ENCODE measurements around the gene VARS2.
A peak's percentile ranks its signal among the peaks of the same experiment; 100 is the strongest.
"Not testable (repeated sequence)": the region's sequence is repeated elsewhere in the genome, so short reads cannot be mapped to it uniquely, and the experiment has no call there.

The VARS2 gene

DNA sequence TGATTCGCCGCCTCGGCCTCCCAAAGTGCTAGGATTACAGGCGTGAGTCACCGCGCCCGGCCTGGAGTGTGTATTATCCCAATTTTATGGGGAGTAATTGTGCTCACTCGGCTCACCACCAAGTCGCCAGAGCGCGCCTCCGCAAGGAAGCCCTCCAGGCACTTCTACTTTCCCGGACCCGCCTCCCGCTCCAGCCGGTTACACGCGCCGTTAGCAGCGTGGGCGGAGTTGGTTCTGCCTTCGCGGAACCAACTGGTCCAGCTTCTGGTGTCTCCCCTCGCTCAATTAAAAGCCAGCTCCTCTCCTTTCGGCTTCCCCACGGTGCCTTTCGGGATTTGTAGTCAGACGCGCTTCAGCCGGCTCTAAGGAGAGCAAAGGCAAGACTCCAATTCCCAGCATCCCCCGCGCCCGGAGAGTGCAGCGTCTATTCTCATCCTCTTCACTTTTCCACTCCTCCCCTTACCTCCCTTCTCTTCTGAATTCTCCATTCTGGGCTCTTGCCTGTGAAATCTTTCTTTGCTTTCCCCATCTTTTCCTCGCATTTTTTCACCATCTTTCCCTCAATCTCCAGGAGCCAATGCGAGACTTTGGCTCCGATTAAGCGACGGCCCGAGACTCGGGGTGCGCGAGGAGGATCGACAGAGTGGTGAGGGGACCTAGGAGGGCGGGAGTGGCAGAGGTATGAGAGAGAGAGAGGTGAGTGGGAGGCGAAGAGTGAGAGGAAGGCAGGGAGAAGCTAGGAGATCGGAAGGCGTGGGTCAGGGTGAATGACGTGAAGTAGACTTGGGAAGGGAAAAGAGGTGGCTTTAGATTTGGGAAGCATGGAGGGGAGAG is 6.1 kb upstream of the VARS2 start, which contains the start of gene GTF2H4:
Gene GTF2H4, plus strand, starts transcription at position 450 of the 834 bp plus-strand sequence.
- TF ChIP-seq, protein P1, sequence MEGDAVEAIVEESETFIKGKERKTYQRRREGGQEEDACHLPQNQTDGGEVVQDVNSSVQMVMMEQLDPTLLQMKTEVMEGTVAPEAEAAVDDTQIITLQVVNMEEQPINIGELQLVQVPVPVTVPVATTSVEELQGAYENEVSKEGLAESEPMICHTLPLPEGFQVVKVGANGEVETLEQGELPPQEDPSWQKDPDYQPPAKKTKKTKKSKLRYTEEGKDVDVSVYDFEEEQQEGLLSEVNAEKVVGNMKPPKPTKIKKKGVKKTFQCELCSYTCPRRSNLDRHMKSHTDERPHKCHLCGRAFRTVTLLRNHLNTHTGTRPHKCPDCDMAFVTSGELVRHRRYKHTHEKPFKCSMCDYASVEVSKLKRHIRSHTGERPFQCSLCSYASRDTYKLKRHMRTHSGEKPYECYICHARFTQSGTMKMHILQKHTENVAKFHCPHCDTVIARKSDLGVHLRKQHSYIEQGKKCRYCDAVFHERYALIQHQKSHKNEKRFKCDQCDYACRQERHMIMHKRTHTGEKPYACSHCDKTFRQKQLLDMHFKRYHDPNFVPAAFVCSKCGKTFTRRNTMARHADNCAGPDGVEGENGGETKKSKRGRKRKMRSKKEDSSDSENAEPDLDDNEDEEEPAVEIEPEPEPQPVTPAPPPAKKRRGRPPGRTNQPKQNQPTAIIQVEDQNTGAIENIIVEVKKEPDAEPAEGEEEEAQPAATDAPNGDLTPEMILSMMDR (IDR thresholded peaks at IDR 0.05) = no peak
- Histone ChIP-seq H3K9ac (peak within 1 kb of the TSS; percentile 47), H3K4me1 (no peaks in the 10 kb centered on the region), H3K27me3 (ENCODE audit: control insufficient read depth, insufficient read depth, low read length) (no peaks in the 10 kb centered on the region), H3K36me3 (ENCODE audit: control insufficient read depth, insufficient read depth, low read length) (no peaks in the 10 kb centered on the region), H3K27ac (peak within 1 kb of the TSS; percentile 64), H2AFZ (peak within 1 kb of the TSS; percentile 95), H3K4me2 (ENCODE audit: low read length) (peak within 1 kb of the TSS; percentile 69), H3K4me3 (ENCODE audit: low read depth, low read length) (peak within 1 kb of the TSS; percentile 92), H3K79me2 (peaks cover 5% of the 10 kb centered on the region), H3K9me3 (ENCODE audit: control insufficient read depth, low read length) (no peaks in the 10 kb centered on the region)

DNA sequence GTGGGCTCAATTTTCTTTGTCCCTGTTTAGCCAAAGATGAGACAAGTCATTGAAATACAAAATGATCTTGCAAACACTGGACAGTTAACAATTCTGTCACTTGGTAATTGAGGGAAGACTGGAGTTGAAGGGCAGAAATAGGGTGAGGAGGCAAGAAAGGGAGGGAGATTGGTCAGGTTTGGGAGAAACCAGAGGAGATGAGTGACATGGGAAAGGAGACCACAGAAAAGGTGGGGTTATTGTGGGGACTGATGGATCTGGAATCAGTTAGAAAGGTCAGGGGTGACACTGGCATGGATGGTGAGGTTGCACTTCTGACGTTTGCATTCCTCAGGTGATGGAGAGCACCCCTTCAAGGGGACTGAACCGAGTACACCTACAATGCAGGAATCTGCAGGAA is 5.3 kb upstream of the VARS2 start:
- H3K79me2 ChIP-seq = peaks cover 5% of the 10 kb centered on the region
- peaks cover 3% of the 10 kb centered on the region for H3K4me1 ChIP-seq
- no peaks in the 10 kb centered on the region for H3K36me3 ChIP-seq (ENCODE audit: control insufficient read depth, insufficient read depth, low read length)
- peak overlapping the region; percentile 69 for H3K4me2 ChIP-seq (ENCODE audit: low read length)
- no peaks in the 10 kb centered on the region for H3K9me3 ChIP-seq (ENCODE audit: control insufficient read depth, low read length)
- H3K4me3 ChIP-seq (ENCODE audit: low read depth, low read length) = peak overlapping the region; percentile 92
- H3K9ac ChIP-seq = no peak overlapping the region
- H3K27ac ChIP-seq = no peak overlapping the region
- peak overlapping the region; percentile 95 for H2AFZ ChIP-seq
- TF ChIP-seq, protein P1 (IDR thresholded peaks at IDR 0.05) = no peak
- H3K27me3 ChIP-seq (ENCODE audit: control insufficient read depth, insufficient read depth, low read length) = no peaks in the 10 kb centered on the region

DNA sequence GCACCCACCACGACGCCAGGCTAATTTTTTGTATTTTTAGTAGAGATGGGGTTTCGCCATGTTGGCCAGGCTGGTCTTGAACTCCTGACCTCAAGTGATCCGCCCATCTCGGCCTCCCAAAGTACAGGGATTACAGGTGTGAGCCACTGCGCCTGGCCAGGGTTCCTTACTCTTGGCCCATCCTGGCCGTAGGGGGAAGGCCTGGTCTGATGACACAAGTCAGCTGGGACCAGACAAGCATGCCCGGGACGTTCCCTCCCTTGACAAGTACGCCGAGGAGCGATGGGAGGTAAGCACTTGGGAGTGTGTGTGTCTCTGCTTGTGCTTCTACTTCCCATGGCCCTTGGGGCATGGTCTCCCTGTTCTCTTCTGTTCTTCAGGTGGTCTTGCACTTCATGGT is 3.6 kb upstream of the VARS2 start:
- not testable (repeated sequence) for H3K4me2 ChIP-seq (ENCODE audit: low read length); H3K4me3 ChIP-seq (ENCODE audit: low read depth, low read length); H3K9ac ChIP-seq

DNA sequence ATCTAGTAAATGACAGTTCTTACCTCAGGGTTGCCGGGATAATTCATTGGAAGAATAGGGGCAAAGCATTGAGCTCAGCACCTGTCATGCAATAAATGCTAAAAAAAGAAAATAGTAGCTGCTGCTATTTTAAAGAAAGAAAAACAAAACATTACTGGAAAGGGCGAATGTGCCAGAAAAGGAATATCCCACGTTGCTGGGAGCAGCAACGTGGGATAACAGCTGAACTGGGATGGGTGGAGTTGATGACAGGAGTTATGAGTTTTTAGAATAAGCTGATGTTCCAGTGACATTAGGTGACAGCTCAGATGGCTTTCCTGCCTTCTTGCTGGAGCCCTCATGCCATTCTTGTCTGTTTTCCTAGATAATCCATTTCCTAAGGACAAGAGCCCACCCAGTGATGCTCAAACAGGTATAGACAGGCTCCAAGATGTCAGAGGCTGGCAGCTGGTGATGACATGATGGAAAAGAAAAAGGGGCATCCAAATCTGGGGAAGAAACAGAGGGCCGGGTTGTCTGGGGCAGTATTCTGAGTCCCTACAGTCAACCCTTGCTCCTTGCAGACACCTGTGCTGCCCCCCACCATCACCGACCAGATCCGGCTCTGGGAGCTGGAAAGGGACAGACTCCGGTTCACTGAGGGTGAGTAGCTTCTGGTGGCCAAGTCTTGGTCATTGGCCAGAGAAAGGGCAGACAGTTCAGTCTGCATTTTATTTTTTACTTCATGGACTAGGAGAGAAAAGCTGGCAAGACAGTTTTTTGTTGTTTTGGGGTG is 1.1 kb upstream of the VARS2 start:
- Histone ChIP-seq H2AFZ (peak overlapping the region; percentile 96), H3K4me2 (ENCODE audit: low read length) (no peak overlapping the region), H3K27me3 (ENCODE audit: control insufficient read depth, insufficient read depth, low read length) (no peaks in the 10 kb centered on the region), H3K4me3 (ENCODE audit: low read depth, low read length) (peak overlapping the region; percentile 74), H3K9me3 (ENCODE audit: control insufficient read depth, low read length) (no peaks in the 10 kb centered on the region), H3K36me3 (ENCODE audit: control insufficient read depth, insufficient read depth, low read length) (no peaks in the 10 kb centered on the region), H3K9ac (no peak overlapping the region), H3K4me1 (peaks cover 21% of the 10 kb centered on the region), H3K79me2 (peaks cover 13% of the 10 kb centered on the region), H3K27ac (peak overlapping the region; percentile 98)
- TF ChIP-seq, protein P1 (IDR thresholded peaks at IDR 0.05) = no peak

More for the DNA sequence above, 3.6 kb upstream of the VARS2 start:
- peaks cover 13% of the 10 kb centered on the region for H3K4me1 ChIP-seq
- H3K79me2 ChIP-seq; H3K27me3 ChIP-seq (ENCODE audit: control insufficient read depth, insufficient read depth, low read length); H3K27ac ChIP-seq; H3K9me3 ChIP-seq (ENCODE audit: control insufficient read depth, low read length); H3K36me3 ChIP-seq (ENCODE audit: control insufficient read depth, insufficient read depth, low read length); H2AFZ ChIP-seq: not testable (repeated sequence)

DNA sequence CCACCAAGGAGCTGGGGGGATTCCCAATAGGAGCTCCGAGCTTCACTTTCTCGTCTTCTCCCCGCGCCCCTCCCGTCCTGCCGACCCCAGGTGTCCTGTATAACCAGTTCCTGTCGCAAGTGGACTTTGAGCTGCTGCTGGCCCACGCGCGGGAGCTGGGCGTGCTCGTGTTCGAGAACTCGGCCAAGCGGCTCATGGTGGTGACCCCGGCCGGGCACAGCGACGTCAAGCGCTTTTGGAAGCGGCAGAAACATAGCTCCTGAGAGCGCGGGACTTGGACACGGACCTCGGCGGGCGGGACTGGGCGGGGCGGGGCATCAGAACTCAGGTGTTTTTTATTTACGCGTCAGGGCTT is 340 bp upstream of the VARS2 start:
- Histone ChIP-seq H3K27me3 (ENCODE audit: control insufficient read depth, insufficient read depth, low read length) (no peaks in the 10 kb centered on the region), H3K4me1 (peaks cover 21% of the 10 kb centered on the region), H2AFZ (peak overlapping the region; percentile 96), H3K9ac (no peak overlapping the region), H3K27ac (peak overlapping the region; percentile 98), H3K79me2 (peaks cover 8% of the 10 kb centered on the region), H3K9me3 (ENCODE audit: control insufficient read depth, low read length) (no peaks in the 10 kb centered on the region), H3K36me3 (ENCODE audit: control insufficient read depth, insufficient read depth, low read length) (no peaks in the 10 kb centered on the region), H3K4me2 (ENCODE audit: low read length) (peak overlapping the region; percentile 81), H3K4me3 (ENCODE audit: low read depth, low read length) (peak overlapping the region; percentile 74)
- TF ChIP-seq, protein P1 (IDR thresholded peaks at IDR 0.05) = no peak

Measured in parathyroid adenoma (tissue), 2 donors.